GM12878 (cell line): ENCODE data around the gene GKN2.

Experiments used
- CHD4 ChIP-seq: fragments of 200-600 bp; sonication (generic); IDR thresholded peaks from 2 replicates; pipeline ENCODE4 v1.6.1; 2016; ENCODE audit warnings: mild to moderate bottlenecking
- CTCF ChIP-seq, 3 experiments: IDR thresholded peaks in 2 of 3; conservative IDR thresholded peaks in 1 of 3; 2 replicates each; pipeline ENCODE4 v1.5.1; 2011; ENCODE audit warnings: low read depth in 3 of 3, low read length in 3 of 3, mild to moderate bottlenecking in 3 of 3, control low read depth in 2 of 3, moderate library complexity in 2 of 3, inconsistent platforms in 1 of 3, mixed read lengths in 1 of 3; ENCODE audit not compliant: control insufficient read depth in 2 of 3, insufficient read depth in 1 of 3; ENCODE audit errors: extremely low read depth in 1 of 3
- DPF2 ChIP-seq: fragments of 450-650 bp; IDR thresholded peaks from 2 replicates; pipeline ENCODE4 v1.6.1; 2017; ENCODE audit warnings: mild to moderate bottlenecking
- ESRRA ChIP-seq: IDR thresholded peaks from 2 replicates; pipeline ENCODE4 v1.6.1; 2012; ENCODE audit warnings: mild to moderate bottlenecking, low read length, improper control_type of control experiment

- TF ChIP-seq ESRRA (no peak), CHD4 (no peak), DPF2 (no peak), CTCF (IDR thresholded peaks at IDR 0.05 in 2 of 3, conservative IDR thresholded peaks at IDR 0.05 in 1 of 3; ENCODE audit: control insufficient read depth in 2 of 3, extremely low read depth in 1 of 3, insufficient read depth in 1 of 3, low read depth in 3 of 3, low read length in 3 of 3) (no peak)
These were observed 40.6 kb downstream of the GKN2 start for GRCh38 chr2:68912111-68912510.
